ENCODE results near the gene INPP5A.

The INPP5A gene

DNA sequence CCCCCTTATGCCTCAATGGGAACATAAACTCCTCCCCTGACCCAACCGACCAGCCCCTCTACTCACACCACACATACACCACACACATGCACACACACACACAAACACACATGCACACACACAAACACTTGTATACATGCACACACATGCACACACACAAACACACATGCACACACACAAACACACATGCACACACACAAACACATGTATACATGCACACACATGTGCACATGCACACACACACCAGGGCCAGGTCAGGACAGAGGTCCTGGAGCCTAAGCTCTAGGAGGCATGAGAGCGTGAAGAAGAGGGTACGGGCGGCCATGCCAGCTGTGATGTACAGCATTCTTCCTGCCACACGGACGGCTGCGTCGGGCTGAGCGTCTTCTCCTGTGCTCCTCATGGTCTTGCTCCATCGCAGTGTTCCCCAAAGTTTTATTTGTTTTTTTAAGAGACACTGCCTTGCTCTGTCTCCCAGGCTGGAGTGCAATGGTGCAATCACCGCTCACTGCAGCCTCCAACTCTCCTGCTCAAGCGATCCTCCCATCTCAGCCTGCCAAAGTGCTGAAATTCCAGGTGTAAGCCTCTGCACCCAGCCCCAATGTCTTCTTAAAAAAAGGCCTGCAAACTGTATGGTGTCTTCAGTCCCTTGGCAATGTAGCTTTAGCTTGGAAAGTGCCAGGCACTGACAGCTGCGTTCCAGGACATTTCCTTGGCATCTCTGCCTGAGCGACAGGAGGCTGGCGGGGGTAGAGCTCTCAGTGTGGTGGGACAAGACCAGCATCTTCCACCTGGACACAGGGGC, 38.8 kb upstream of the INPP5A start:
- TF ChIP-seq, protein P1, sequence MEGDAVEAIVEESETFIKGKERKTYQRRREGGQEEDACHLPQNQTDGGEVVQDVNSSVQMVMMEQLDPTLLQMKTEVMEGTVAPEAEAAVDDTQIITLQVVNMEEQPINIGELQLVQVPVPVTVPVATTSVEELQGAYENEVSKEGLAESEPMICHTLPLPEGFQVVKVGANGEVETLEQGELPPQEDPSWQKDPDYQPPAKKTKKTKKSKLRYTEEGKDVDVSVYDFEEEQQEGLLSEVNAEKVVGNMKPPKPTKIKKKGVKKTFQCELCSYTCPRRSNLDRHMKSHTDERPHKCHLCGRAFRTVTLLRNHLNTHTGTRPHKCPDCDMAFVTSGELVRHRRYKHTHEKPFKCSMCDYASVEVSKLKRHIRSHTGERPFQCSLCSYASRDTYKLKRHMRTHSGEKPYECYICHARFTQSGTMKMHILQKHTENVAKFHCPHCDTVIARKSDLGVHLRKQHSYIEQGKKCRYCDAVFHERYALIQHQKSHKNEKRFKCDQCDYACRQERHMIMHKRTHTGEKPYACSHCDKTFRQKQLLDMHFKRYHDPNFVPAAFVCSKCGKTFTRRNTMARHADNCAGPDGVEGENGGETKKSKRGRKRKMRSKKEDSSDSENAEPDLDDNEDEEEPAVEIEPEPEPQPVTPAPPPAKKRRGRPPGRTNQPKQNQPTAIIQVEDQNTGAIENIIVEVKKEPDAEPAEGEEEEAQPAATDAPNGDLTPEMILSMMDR (IDR thresholded peaks at IDR 0.05; ENCODE audit: extremely low read depth, insufficient read depth, missing control alignments), result no peak
- in situ Hi-C loops (cut with MboI; ENCODE audit: low pct_unique_long_range_greater_than_20kb, low sequenced_read_pairs, unreplicated experiment), result no loop called here
- DNase-seq (ENCODE audit: low spot score), result no peak

DNA sequence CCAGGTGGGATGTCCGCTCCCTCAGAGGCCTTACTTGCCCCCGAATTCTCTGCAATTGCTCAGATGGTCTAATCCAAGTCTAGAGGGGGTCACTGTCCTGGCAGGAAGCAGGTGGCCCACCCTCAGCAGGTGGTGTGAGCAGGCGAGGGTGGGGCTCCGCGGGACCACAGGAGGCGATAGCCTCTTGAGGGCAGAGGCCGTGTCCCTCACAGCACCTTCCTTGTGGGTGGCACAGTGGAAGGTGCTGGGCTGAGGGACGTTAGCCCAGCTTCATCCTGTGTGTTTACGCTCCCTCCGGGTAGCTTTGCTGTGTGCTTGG, 38.3 kb upstream of the INPP5A start:
- TF ChIP-seq, protein P1 (IDR thresholded peaks at IDR 0.05; ENCODE audit: extremely low read depth, insufficient read depth, missing control alignments), result no peak
- in situ Hi-C loops (cut with MboI; ENCODE audit: low pct_unique_long_range_greater_than_20kb, low sequenced_read_pairs, unreplicated experiment), result no loop called here
- DNase-seq (ENCODE audit: low spot score), result no peak

- DNase-seq (ENCODE audit: low spot score), result no peak
- TF ChIP-seq, protein P1 (IDR thresholded peaks at IDR 0.05; ENCODE audit: extremely low read depth, insufficient read depth, missing control alignments), result no peak
- in situ Hi-C loops (cut with MboI; ENCODE audit: low pct_unique_long_range_greater_than_20kb, low sequenced_read_pairs, unreplicated experiment), result no loop called here
These were observed 36.7 kb upstream of the INPP5A start for GRCh38 chr10:132500781-132501415.

DNA sequence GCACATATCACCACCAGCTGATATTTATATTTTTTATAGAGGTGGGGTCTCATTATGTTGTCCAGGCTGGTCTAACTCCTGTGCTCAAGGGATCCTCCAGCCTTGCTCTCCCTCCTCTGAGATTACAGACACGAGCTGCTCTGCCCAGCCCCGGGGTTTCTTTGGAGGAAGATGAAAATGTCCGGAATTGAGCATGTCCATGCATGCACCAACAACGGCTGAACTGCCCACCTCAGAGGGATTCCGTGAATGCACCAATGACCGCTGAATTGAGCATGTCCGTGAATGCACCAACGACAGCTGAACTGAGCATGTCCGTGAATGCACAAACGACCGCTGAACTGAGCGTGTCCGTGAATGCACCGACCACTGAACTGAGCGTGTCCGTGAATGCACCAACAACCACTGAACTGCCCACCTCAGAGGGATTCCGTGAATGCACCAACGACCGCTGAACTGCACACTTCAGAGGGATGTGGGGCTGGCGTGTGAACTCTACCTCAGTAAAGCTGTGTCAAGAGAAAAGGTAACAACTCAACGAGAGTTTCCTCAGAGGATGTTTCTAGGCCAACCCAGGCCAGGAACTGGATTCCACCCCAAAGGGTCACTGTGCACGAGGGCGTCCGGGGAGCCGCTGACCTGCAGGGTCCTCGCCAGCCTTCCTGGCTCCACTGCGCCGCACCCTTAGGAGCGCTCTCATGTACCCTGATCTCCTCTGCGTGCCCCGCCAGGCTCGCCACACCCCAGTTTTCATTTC, 34.9 kb upstream of the INPP5A start:
- in situ Hi-C loops (cut with MboI; ENCODE audit: low pct_unique_long_range_greater_than_20kb, low sequenced_read_pairs, unreplicated experiment), result no loop called here
- TF ChIP-seq, protein P1 (IDR thresholded peaks at IDR 0.05; ENCODE audit: extremely low read depth, insufficient read depth, missing control alignments), result no peak
- no peak for DNase-seq (ENCODE audit: low spot score)

DNA sequence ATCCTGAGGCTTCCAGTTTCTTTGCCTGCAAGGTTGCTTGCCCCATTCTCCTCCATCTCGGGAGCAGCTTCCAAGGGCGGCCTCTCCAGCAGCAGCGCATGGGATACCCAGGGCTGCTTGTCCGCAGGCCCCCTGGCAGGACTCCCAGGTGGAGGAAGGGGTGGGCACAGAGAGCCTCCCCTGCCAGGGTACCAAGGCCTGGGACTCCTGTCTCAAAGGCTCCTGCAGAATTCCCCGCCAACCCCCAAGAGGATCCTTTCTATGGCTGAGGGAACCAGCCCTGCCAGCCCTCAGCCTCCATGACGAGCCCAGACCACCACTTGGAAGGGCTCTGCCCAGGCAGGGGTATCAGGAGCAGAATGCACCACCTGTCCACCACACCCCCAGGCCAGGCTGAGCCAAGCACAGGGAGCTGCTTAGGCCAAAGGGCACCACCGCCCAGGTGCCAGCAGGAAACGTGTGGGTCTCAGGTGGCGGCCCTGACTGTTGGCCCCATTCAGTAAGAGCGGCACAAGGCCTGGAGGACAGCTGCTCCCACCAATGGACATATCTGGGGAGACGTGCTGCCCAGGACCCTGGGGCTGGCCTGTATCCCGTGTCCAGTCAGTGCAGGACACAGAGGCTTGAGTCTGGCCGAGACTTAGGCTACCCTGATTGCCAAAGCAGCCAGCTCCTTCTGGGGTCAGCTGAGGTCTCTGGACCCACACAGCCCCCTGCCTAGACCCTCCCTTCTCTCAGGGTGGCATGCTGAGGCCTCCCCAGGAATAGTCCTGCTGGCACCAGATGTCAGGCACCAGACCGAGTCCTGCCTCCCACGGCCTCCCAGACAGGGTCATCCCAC, 33.8 kb upstream of the INPP5A start:
- in situ Hi-C loops (cut with MboI; ENCODE audit: low pct_unique_long_range_greater_than_20kb, low sequenced_read_pairs, unreplicated experiment), result no loop called here
- TF ChIP-seq, protein P1 (IDR thresholded peaks at IDR 0.05; ENCODE audit: extremely low read depth, insufficient read depth, missing control alignments), result no peak
- no peak for DNase-seq (ENCODE audit: low spot score)

All from GM13977 (cell line).